ENCODE measurements around the gene ST8SIA1. TPM values are rescaled to one million over a fixed set of nuclear protein-coding genes. Genes with fewer than 3 reads are reported as not detected.

The ST8SIA1 gene
- total RNA-seq, 6 donors from 2014 or later = 1.4 to 10.5 (median 4.1) TPM

- Histone ChIP-seq H3K9me3 (no peaks in the 10 kb centered on the region), H3K36me3 (no peaks in the 10 kb centered on the region), H3K4me3 (no peak overlapping the region), H3K4me1 (no peaks in the 10 kb centered on the region), H3K27me3 (no peaks in the 10 kb centered on the region), H3K27ac (no peak overlapping the region)
- no peak for TF ChIP-seq EP300 (IDR thresholded peaks at IDR 0.05)
- TF ChIP-seq, protein P1, sequence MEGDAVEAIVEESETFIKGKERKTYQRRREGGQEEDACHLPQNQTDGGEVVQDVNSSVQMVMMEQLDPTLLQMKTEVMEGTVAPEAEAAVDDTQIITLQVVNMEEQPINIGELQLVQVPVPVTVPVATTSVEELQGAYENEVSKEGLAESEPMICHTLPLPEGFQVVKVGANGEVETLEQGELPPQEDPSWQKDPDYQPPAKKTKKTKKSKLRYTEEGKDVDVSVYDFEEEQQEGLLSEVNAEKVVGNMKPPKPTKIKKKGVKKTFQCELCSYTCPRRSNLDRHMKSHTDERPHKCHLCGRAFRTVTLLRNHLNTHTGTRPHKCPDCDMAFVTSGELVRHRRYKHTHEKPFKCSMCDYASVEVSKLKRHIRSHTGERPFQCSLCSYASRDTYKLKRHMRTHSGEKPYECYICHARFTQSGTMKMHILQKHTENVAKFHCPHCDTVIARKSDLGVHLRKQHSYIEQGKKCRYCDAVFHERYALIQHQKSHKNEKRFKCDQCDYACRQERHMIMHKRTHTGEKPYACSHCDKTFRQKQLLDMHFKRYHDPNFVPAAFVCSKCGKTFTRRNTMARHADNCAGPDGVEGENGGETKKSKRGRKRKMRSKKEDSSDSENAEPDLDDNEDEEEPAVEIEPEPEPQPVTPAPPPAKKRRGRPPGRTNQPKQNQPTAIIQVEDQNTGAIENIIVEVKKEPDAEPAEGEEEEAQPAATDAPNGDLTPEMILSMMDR (IDR thresholded peaks at IDR 0.05) = no peak
- no peak for TF ChIP-seq POLR2AphosphoS5 (IDR thresholded peaks at IDR 0.05)
- TF ChIP-seq POLR2A (IDR thresholded peaks at IDR 0.05) = no peak
- DNase-seq (no peak), ATAC-seq (ENCODE audit: low FRiP score in 2 of 2) (no peak)
- 98 to 100% methylated on average over 2 of the region's 2 CpGs for WGBS, 2 donors
Observed at GRCh38 chr12:22211128-22211527, 123.4 kb downstream of the ST8SIA1 start.

- H3K36me3 ChIP-seq = no peaks in the 10 kb centered on the region
- no peaks in the 10 kb centered on the region for H3K27me3 ChIP-seq
- H3K4me1 ChIP-seq = no peaks in the 10 kb centered on the region
- DNase-seq = no peak
- TF ChIP-seq POLR2A (IDR thresholded peaks at IDR 0.05) (no peak), POLR2AphosphoS5 (IDR thresholded peaks at IDR 0.05) (no peak), EP300 (IDR thresholded peaks at IDR 0.05) (no peak)
- TF ChIP-seq, protein P1 (IDR thresholded peaks at IDR 0.05) = no peak
- H3K4me3 ChIP-seq = no peak overlapping the region
- ATAC-seq (ENCODE audit: low FRiP score in 2 of 2) = no peak
- no peaks in the 10 kb centered on the region for H3K9me3 ChIP-seq
- H3K27ac ChIP-seq = no peak overlapping the region
Observed at GRCh38 chr12:22209422-22209821, 125.1 kb downstream of the ST8SIA1 start.

- DNase-seq (no peak), ATAC-seq (ENCODE audit: low FRiP score in 2 of 2) (no peak)
- 85 to 96% methylated on average over 6 of the region's 6 CpGs for WGBS, 2 donors
- Histone ChIP-seq H3K4me3 (no peak overlapping the region), H3K27me3 (no peaks in the 10 kb centered on the region), H3K4me1 (no peaks in the 10 kb centered on the region), H3K27ac (no peak overlapping the region), H3K9me3 (no peaks in the 10 kb centered on the region), H3K36me3 (no peaks in the 10 kb centered on the region)
- no peak for TF ChIP-seq POLR2AphosphoS5 (IDR thresholded peaks at IDR 0.05)
- no peak for TF ChIP-seq POLR2A (IDR thresholded peaks at IDR 0.05)
- TF ChIP-seq, protein P1 (IDR thresholded peaks at IDR 0.05) = no peak
- TF ChIP-seq EP300 (IDR thresholded peaks at IDR 0.05) = no peak
Observed at GRCh38 chr12:22206111-22206728, 128.3 kb downstream of the ST8SIA1 start.

GRCh38 chr12:22204391-22204790, 130.1 kb downstream of the ST8SIA1 start:
- ATAC-seq (ENCODE audit: low FRiP score in 2 of 2) (no peak), DNase-seq (no peak)
- Histone ChIP-seq H3K9me3 (no peaks in the 10 kb centered on the region), H3K27me3 (no peaks in the 10 kb centered on the region), H3K36me3 (no peaks in the 10 kb centered on the region), H3K4me3 (no peak overlapping the region), H3K27ac (no peak overlapping the region), H3K4me1 (no peaks in the 10 kb centered on the region)
- WGBS, 2 donors = 89 to 96% methylated on average over 1 of the region's 1 CpG
- TF ChIP-seq, protein P1 (IDR thresholded peaks at IDR 0.05) = no peak
- no peak for TF ChIP-seq POLR2AphosphoS5 (IDR thresholded peaks at IDR 0.05)
- no peak for TF ChIP-seq EP300 (IDR thresholded peaks at IDR 0.05)
- TF ChIP-seq POLR2A (IDR thresholded peaks at IDR 0.05) = no peak

DNA sequence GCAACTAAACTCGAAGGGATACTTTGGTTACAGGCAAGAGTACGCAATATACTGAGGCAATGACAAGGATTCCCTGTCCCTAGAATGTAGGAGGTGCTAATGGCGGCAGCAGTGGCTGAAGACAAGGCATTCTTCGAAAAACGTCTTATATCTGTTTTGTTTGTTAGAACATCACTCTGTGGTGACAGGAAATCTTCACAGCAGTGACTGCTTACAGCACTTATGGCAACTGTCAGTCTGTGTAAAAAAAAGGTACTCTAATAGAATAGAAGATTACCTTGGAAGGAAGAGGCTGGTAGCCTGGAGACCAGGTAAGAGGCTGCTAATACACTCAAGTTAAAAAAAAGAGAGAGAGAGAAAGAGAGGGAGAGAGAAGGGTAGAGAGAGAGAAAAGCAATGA, 131.7 kb downstream of the ST8SIA1 start:
- WGBS, 2 donors = 67 to 83% methylated on average over 5 of the region's 5 CpGs
- no peak for TF ChIP-seq POLR2AphosphoS5 (IDR thresholded peaks at IDR 0.05)
- TF ChIP-seq, protein P1 (IDR thresholded peaks at IDR 0.05) = no peak
- TF ChIP-seq POLR2A (IDR thresholded peaks at IDR 0.05) = no peak
- TF ChIP-seq EP300 (IDR thresholded peaks at IDR 0.05) = no peak
- Histone ChIP-seq H3K4me1 (no peaks in the 10 kb centered on the region), H3K27me3 (no peaks in the 10 kb centered on the region), H3K9me3 (no peaks in the 10 kb centered on the region), H3K36me3 (no peaks in the 10 kb centered on the region), H3K4me3 (no peak overlapping the region), H3K27ac (no peak overlapping the region)
- DNase-seq (no peak), ATAC-seq (ENCODE audit: low FRiP score in 2 of 2) (no peak)
